Activated CD8-positive, alpha-beta memory T cell treated with anti-CD3 and anti-CD28 coated beads, Interleukin-2, amount 50 U/mL, for 48 hours (primary cell): ENCODE results near the gene KLHL42.
"Not testable (repeated sequence)": the region's sequence is repeated elsewhere in the genome, so short reads cannot be mapped to it uniquely, and the experiment has no call there.

Experiments used
- DNase-seq: peaks from one replicate; pipeline ENCODE4 v3.0.0-alpha.2; 2020

Gene KLHL42

GRCh38 chr12:27779920-27780611, at the start of gene KLHL42, which contains the start of gene MANSC4:
Gene KLHL42 (plus strand): TSS chr12:27780233. CDS start chr12:27780331, 98 bp downstream.
Gene MANSC4 (minus strand): TSS chr12:27780236. CDS start chr12:27771276, 8,960 bp downstream.
- DNase-seq: peak; percentile 82

- DNase-seq: no peak
These were observed 47.8 kb upstream of the KLHL42 start for GRCh38 chr12:27732281-27732680.

GRCh38 chr12:27733052-27733656, 46.9 kb upstream of the KLHL42 start:
- DNase-seq: no peak

- DNase-seq: no peak
These were observed 46.2 kb upstream of the KLHL42 start for GRCh38 chr12:27733791-27734190.

- DNase-seq: not testable (repeated sequence)
These were observed 45.7 kb upstream of the KLHL42 start for GRCh38 chr12:27734321-27734720.

GRCh38 chr12:27743601-27744000, 36.4 kb upstream of the KLHL42 start:
- DNase-seq: no peak

- DNase-seq: not testable (repeated sequence)
These were observed 34.3 kb upstream of the KLHL42 start for GRCh38 chr12:27745734-27746133.

- no peak for DNase-seq
These were observed 32.8 kb upstream of the KLHL42 start for GRCh38 chr12:27747111-27747820.

- no peak for DNase-seq
These were observed 28.5 kb upstream of the KLHL42 start for GRCh38 chr12:27751386-27752047.

- DNase-seq: no peak
These were observed 25.2 kb upstream of the KLHL42 start for GRCh38 chr12:27754795-27755194.

GRCh38 chr12:27756670-27757195, 23.3 kb upstream of the KLHL42 start:
- no peak for DNase-seq

- DNase-seq: no peak
These were observed 17.3 kb upstream of the KLHL42 start for GRCh38 chr12:27762757-27763156.

GRCh38 chr12:27766587-27766986, 13.4 kb upstream of the KLHL42 start:
- DNase-seq: no peak

GRCh38 chr12:27769142-27769673, 10.8 kb upstream of the KLHL42 start:
- no peak for DNase-seq

GRCh38 chr12:27771481-27772327, 8.3 kb upstream of the KLHL42 start:
- DNase-seq: no peak

- no peak for DNase-seq
These were observed 7.5 kb upstream of the KLHL42 start for GRCh38 chr12:27772328-27773049.

- DNase-seq: no peak
These were observed 2.9 kb upstream of the KLHL42 start for GRCh38 chr12:27777141-27777540.

GRCh38 chr12:27778206-27778605, 1.8 kb upstream of the KLHL42 start:
- DNase-seq: no peak

GRCh38 chr12:27779416-27779919, 565 bp upstream of the KLHL42 start:
- DNase-seq: peak; percentile 68

GRCh38 chr12:27780612-27781408, 777 bp downstream of the KLHL42 start:
- DNase-seq: peak; percentile 72
